OCI-LY3 (cell line): Measurements from ENCODE around the gene NFIL3.

Experiments used
- H2AFZ ChIP-seq: fragments of 200-600, 300-600 bp; shearing (Covaris generic); 2 replicates; pipeline ENCODE4 v1.6.0; 2014; ENCODE audit warnings: antibody characterized with exemption, low read depth, low read length
- H3K27ac ChIP-seq: fragments of 200-600, 300-600 bp; sonication (generic); 2 replicates; pipeline ENCODE4 v1.5.1; 2014; ENCODE audit warnings: mild to moderate bottlenecking, low read length, moderate library complexity, mixed read lengths
- H3K27me3 ChIP-seq: fragments of 200-600, 300-600 bp; sonication (generic); 2 replicates; pipeline ENCODE4 v1.6.1; 2014; ENCODE audit warnings: low read depth, low read length, mixed read lengths
- H3K36me3 ChIP-seq: fragments of 200-600, 300-600 bp; sonication (generic); replicated peaks from 2 replicates; pipeline ENCODE3; 2014; ENCODE audit warnings: low read depth, low read length, mixed read lengths
- H3K4me1 ChIP-seq: fragments of 300-600, 200-600 bp; sonication (generic); 2 replicates; pipeline ENCODE4 v1.6.1; 2014; ENCODE audit warnings: low read length, mixed read lengths
- H3K4me2 ChIP-seq: fragments of 200-600, 300-600 bp; sonication (generic); 2 replicates; pipeline ENCODE4 v1.6.1; 2014; ENCODE audit warnings: low read length, mixed read lengths
- H3K4me3 ChIP-seq: fragments of 300-600, 200-600 bp; sonication (generic); 2 replicates; pipeline ENCODE4 v1.5.1; 2014; ENCODE audit warnings: antibody characterized with exemption, mild to moderate bottlenecking, low read length, moderate library complexity
- H3K79me2 ChIP-seq: fragments of 300-600, 200-600 bp; shearing (Covaris generic); 2 replicates; pipeline ENCODE4 v1.6.1; 2014; ENCODE audit warnings: mild to moderate bottlenecking, low read length, mixed read lengths
- H3K9ac ChIP-seq: fragments of 300-600, 200-600 bp; shearing (Covaris generic); 2 replicates; pipeline ENCODE4 v1.6.0; 2014; ENCODE audit warnings: mild to moderate bottlenecking, low read length, moderate library complexity
- H3K9me3 ChIP-seq: fragments of 200-600, 300-600 bp; shearing (Covaris generic); 2 replicates; pipeline ENCODE4 v1.6.1; 2014; ENCODE audit warnings: low read length, mixed read lengths; ENCODE audit not compliant: insufficient read depth
- H4K20me1 ChIP-seq: fragments of 200-600, 300-600 bp; sonication (generic); 2 replicates; pipeline ENCODE4 v1.6.1; 2016; ENCODE audit warnings: low read length, mixed read lengths; ENCODE audit not compliant: insufficient read depth
- EZH2phosphoT487 ChIP-seq: fragments of 200-600 bp; shearing (Covaris generic); IDR thresholded peaks from 2 replicates; pipeline ENCODE4 v1.6.1; 2018; ENCODE audit warnings: antibody characterized with exemption, mixed run types, low read depth
- TF ChIP-seq, protein P1 (sequence below): fragments of 200-600, 300-600 bp; sonication (generic); IDR thresholded peaks from 2 replicates; pipeline ENCODE4 v1.5.1; 2014; ENCODE audit warnings: antibody characterized with exemption, low read length, low read depth

The NFIL3 gene

DNA sequence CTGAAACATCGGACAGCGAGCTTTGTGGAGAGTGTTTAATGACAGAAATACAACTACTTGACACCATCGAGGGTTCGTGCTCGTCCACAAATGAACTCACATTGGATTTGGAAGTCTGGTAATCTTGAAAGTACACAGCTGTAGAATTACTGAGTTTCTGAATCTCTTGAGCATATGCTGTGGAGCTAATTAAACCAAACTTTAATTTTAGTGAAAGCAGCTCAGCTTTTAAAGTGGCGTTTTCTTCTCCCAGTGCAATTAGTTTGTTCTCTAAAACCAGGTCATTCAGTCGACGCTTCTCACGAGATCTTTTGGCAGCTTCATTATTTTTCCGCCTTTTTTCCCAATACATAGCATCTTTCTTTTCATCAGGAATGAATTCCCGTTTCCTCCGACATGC is 13.5 kb downstream of the NFIL3 start:
- TF ChIP-seq, protein P1, sequence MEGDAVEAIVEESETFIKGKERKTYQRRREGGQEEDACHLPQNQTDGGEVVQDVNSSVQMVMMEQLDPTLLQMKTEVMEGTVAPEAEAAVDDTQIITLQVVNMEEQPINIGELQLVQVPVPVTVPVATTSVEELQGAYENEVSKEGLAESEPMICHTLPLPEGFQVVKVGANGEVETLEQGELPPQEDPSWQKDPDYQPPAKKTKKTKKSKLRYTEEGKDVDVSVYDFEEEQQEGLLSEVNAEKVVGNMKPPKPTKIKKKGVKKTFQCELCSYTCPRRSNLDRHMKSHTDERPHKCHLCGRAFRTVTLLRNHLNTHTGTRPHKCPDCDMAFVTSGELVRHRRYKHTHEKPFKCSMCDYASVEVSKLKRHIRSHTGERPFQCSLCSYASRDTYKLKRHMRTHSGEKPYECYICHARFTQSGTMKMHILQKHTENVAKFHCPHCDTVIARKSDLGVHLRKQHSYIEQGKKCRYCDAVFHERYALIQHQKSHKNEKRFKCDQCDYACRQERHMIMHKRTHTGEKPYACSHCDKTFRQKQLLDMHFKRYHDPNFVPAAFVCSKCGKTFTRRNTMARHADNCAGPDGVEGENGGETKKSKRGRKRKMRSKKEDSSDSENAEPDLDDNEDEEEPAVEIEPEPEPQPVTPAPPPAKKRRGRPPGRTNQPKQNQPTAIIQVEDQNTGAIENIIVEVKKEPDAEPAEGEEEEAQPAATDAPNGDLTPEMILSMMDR, result no peak
- TF ChIP-seq EZH2phosphoT487, result no peak
- Histone ChIP-seq H3K9me3 (no peaks in the 10 kb centered on the region), H4K20me1 (peaks cover 16% of the 10 kb centered on the region), H2AFZ (no peak overlapping the region), H3K4me3 (no peak overlapping the region), H3K27ac (no peak overlapping the region), H3K79me2 (no peaks in the 10 kb centered on the region), H3K4me2 (no peak overlapping the region), H3K4me1 (peaks cover 4% of the 10 kb centered on the region), H3K36me3 (no peaks in the 10 kb centered on the region), H3K9ac (no peak overlapping the region), H3K27me3 (no peaks in the 10 kb centered on the region)

DNA sequence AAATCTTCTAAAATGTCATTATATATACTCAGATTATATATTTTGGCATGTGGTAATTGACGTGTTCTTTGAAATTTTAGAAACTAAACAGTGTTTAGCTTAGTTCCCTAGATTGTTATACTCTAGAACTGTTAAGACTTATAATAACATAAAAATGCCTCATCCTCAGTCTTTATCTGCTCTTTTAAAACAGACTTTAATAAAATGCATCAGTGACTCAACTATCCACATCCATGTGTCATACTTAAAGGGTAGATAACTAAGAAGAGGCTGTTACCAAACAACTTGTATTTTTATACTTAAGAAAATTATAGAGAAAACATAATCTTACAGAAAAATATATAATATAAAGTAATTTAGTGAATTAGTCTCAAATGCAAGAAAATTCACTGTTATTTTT is 15.2 kb downstream of the NFIL3 start:
- peaks cover 4% of the 10 kb centered on the region; the same call in 1 of the 2 replicates for H4K20me1 ChIP-seq

DNA sequence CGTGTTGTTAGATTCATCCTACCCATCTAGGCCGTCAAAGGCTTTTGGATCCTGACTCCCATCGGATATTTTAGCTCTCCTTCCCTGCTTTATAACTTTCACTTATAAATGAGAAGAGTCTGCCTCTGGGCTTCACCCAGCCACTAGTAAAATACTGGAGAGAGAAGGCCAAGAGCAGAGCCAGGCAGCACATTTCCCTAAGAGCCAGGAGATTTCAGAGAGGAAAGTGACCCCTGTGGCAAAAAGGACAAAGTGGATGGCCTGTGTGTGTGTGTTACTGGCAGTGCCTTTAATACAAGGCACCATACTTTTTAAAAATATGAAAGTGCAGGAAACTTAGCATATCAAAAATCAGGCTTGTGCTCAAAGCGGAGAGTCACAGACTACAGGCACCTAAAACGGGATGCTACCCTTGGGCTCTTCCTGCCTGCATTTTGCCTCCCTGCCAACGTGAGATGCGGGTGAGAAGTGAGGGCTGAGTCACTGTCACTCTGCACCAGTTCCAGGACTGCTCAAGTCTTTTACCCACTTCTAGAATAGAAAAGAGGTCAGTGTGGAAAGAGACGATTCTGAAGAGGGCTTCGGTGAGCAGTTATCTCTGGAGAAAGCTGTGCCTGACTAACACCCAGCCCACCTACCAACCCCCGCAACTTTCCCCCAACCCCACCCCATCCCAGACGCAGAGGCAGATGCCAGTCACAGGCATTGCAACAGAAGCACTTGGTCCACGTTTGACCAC is 15.9 kb downstream of the NFIL3 start:
- Histone ChIP-seq H4K20me1 (0 out of 2 replicates have a peak, but pooled peaks cover 3% of the 10 kb centered on the region), H3K36me3 (no peaks in the 10 kb centered on the region), H3K4me1 (no peaks in the 10 kb centered on the region), H3K9ac (no peak overlapping the region), H3K4me2 (no peak overlapping the region), H3K4me3 (no peak overlapping the region), H3K79me2 (no peaks in the 10 kb centered on the region), H3K27me3 (peaks cover 14% of the 10 kb centered on the region), H3K27ac (no peak overlapping the region), H2AFZ (no peak overlapping the region), H3K9me3 (no peaks in the 10 kb centered on the region)
- TF ChIP-seq, protein P1, result no peak
- TF ChIP-seq EZH2phosphoT487, result no peak

More for the DNA sequence above, 15.2 kb downstream of the NFIL3 start:
- H3K4me2 ChIP-seq, result no peak overlapping the region
- H3K36me3 ChIP-seq, result no peaks in the 10 kb centered on the region
- TF ChIP-seq, protein P1, result no peak
- TF ChIP-seq EZH2phosphoT487, result no peak
- no peak overlapping the region for H3K9ac ChIP-seq
- H3K79me2 ChIP-seq, result no peaks in the 10 kb centered on the region
- H3K4me3 ChIP-seq, result no peak overlapping the region
- H3K27me3 ChIP-seq, result peaks cover 6% of the 10 kb centered on the region
- no peak overlapping the region for H2AFZ ChIP-seq
- no peaks in the 10 kb centered on the region for H3K4me1 ChIP-seq
- no peaks in the 10 kb centered on the region for H3K9me3 ChIP-seq
- no peak overlapping the region for H3K27ac ChIP-seq

DNA sequence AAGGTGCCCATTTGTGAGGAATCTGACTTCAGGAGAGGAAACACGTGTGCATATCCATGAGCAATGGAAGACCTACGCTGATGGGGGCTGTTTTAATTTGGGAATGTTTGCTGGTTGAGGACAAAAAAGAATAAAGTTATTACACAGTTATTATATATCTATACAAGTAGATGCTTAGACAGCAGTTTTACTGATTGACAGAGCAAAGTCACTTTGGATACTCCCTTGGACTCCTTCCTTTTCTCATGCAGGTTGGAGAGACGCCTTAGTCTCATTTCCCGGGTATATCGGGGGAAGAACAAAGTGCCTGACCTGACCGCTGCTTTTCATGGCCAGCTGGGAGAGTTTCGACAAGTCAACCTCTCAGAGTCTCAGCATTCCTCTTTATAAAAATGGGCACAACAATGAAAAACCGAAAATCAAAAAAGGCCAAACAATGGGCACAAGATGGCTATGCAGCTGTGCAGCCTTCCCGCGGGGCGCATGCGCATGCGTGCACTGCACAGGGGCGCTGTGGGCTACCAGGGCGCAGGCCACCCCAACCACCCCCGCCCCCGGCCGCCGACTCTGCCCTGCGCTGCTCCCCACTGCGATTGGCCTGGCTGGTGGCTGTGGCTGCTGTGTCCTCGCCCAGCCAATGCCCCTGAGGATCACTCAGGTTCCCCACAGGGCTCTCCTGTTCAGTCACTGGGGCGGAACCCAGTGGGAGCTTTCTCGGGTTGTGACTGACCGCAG is 18.1 kb downstream of the NFIL3 start:
- peaks cover 32% of the 10 kb centered on the region for H3K27me3 ChIP-seq
- no peak overlapping the region for H2AFZ ChIP-seq
- H3K9ac ChIP-seq, result no peak overlapping the region
- H3K4me1 ChIP-seq, result no peaks in the 10 kb centered on the region
- no peak overlapping the region for H3K27ac ChIP-seq
- no peak overlapping the region for H3K4me3 ChIP-seq
- H3K9me3 ChIP-seq, result no peaks in the 10 kb centered on the region
- no peak overlapping the region for H3K4me2 ChIP-seq
- H3K36me3 ChIP-seq, result no peaks in the 10 kb centered on the region
- no peaks in the 10 kb centered on the region for H3K79me2 ChIP-seq
- no peak for TF ChIP-seq EZH2phosphoT487
- TF ChIP-seq, protein P1, result no peak
- 0 out of 2 replicates have a peak, but pooled peaks cover 3% of the 10 kb centered on the region for H4K20me1 ChIP-seq
